HUES48 (cell line): ENCODE results near the gene NOC4L.

ENCODE experiments used
- H3K27ac ChIP-seq: one replicate; pipeline ENCODE4 v1.7.0; 2013; ENCODE audit warnings: low read depth, low read length, inconsistent platforms
- H3K27me3 ChIP-seq: 2 replicates; pipeline ENCODE4 v1.6.1; 2013; ENCODE audit warnings: mild to moderate bottlenecking, low read length; ENCODE audit not compliant: control insufficient read depth, insufficient read depth
- H3K36me3 ChIP-seq: 2 replicates; pipeline ENCODE4 v1.6.1; 2013; ENCODE audit warnings: low read length; ENCODE audit not compliant: control insufficient read depth, insufficient read depth
- H3K4me1 ChIP-seq: 2 replicates; pipeline ENCODE4 v1.6.1; 2013; ENCODE audit warnings: mild to moderate bottlenecking, low read length; ENCODE audit not compliant: control insufficient read depth, insufficient read depth
- H3K4me3 ChIP-seq: 2 replicates; pipeline ENCODE4 v1.5.1; 2013; ENCODE audit warnings: mild to moderate bottlenecking, low read depth, low read length
- H3K9ac ChIP-seq: 2 replicates; pipeline ENCODE4 v1.6.1; 2013; ENCODE audit warnings: mild to moderate bottlenecking, low read depth, low read length, moderate library complexity
- H3K9me3 ChIP-seq: 2 replicates; pipeline ENCODE4 v1.6.1; 2013; ENCODE audit warnings: low read length; ENCODE audit not compliant: control insufficient read depth, insufficient read depth

Gene NOC4L

GRCh38 chr12:132109741-132110140 is 34.5 kb upstream of the NOC4L start:
- Histone ChIP-seq H3K27me3 (no peaks in the 10 kb centered on the region), H3K4me3 (no peak overlapping the region), H3K36me3 (peaks cover 45% of the 10 kb centered on the region), H3K9ac (no peak overlapping the region), H3K27ac (no peak overlapping the region), H3K4me1 (no peaks in the 10 kb centered on the region), H3K9me3 (no peaks in the 10 kb centered on the region)

- H3K36me3 ChIP-seq, result peaks cover 47% of the 10 kb centered on the region
- H3K27ac ChIP-seq, result no peak overlapping the region
- H3K4me1 ChIP-seq, result no peaks in the 10 kb centered on the region
Measured at GRCh38 chr12:132110677-132111076, 33.6 kb upstream of the NOC4L start.

GRCh38 chr12:132111654-132112304 is 32.5 kb upstream of the NOC4L start:
- H3K9me3 ChIP-seq, result no peaks in the 10 kb centered on the region
- H3K27ac ChIP-seq, result no peak overlapping the region
- no peaks in the 10 kb centered on the region for H3K27me3 ChIP-seq
- peaks cover 52% of the 10 kb centered on the region for H3K36me3 ChIP-seq
- H3K4me1 ChIP-seq, result no peaks in the 10 kb centered on the region
- H3K9ac ChIP-seq, result no peak overlapping the region
- no peak overlapping the region for H3K4me3 ChIP-seq

More at GRCh38 chr12:132110677-132111076, 33.6 kb upstream of the NOC4L start:
- no peaks in the 10 kb centered on the region for H3K9me3 ChIP-seq
- no peak overlapping the region for H3K9ac ChIP-seq
- no peaks in the 10 kb centered on the region for H3K27me3 ChIP-seq
- no peak overlapping the region for H3K4me3 ChIP-seq

- Histone ChIP-seq H3K36me3 (peaks cover 53% of the 10 kb centered on the region), H3K27ac (no peak overlapping the region)
Measured at GRCh38 chr12:132114667-132115066, 29.6 kb upstream of the NOC4L start.

GRCh38 chr12:132115500-132115899 is 28.8 kb upstream of the NOC4L start:
- H3K36me3 ChIP-seq, result peaks cover 51% of the 10 kb centered on the region
- no peak overlapping the region for H3K9ac ChIP-seq
- H3K27me3 ChIP-seq, result no peaks in the 10 kb centered on the region
- no peaks in the 10 kb centered on the region for H3K9me3 ChIP-seq
- no peaks in the 10 kb centered on the region for H3K4me1 ChIP-seq
- no peak overlapping the region for H3K4me3 ChIP-seq
- no peak overlapping the region for H3K27ac ChIP-seq

More at GRCh38 chr12:132114667-132115066, 29.6 kb upstream of the NOC4L start:
- H3K9me3 ChIP-seq, result no peaks in the 10 kb centered on the region
- no peak overlapping the region for H3K4me3 ChIP-seq
- H3K4me1 ChIP-seq, result no peaks in the 10 kb centered on the region
- no peaks in the 10 kb centered on the region for H3K27me3 ChIP-seq
- no peak overlapping the region for H3K9ac ChIP-seq

- H3K4me1 ChIP-seq, result no peaks in the 10 kb centered on the region
- no peaks in the 10 kb centered on the region for H3K27me3 ChIP-seq
- peaks cover 53% of the 10 kb centered on the region for H3K36me3 ChIP-seq
- H3K27ac ChIP-seq, result no peak overlapping the region
- no peak overlapping the region for H3K9ac ChIP-seq
- H3K9me3 ChIP-seq, result no peaks in the 10 kb centered on the region
- no peak overlapping the region for H3K4me3 ChIP-seq
Measured at GRCh38 chr12:132116709-132117557, 27.3 kb upstream of the NOC4L start.

- H3K4me3 ChIP-seq, result no peak overlapping the region
- no peaks in the 10 kb centered on the region for H3K27me3 ChIP-seq
- H3K36me3 ChIP-seq, result peaks cover 57% of the 10 kb centered on the region
- H3K9ac ChIP-seq, result no peak overlapping the region
- H3K4me1 ChIP-seq, result no peaks in the 10 kb centered on the region
- no peaks in the 10 kb centered on the region for H3K9me3 ChIP-seq
- H3K27ac ChIP-seq, result no peak overlapping the region
Measured at GRCh38 chr12:132117558-132117875, 26.7 kb upstream of the NOC4L start.

- Histone ChIP-seq H3K27me3 (no peaks in the 10 kb centered on the region), H3K4me1 (no peaks in the 10 kb centered on the region), H3K4me3 (no peak overlapping the region), H3K36me3 (peaks cover 61% of the 10 kb centered on the region), H3K27ac (no peak overlapping the region), H3K9ac (no peak overlapping the region), H3K9me3 (no peaks in the 10 kb centered on the region)
Measured at GRCh38 chr12:132118876-132119275, 25.4 kb upstream of the NOC4L start.

GRCh38 chr12:132121283-132121682 is 23.0 kb upstream of the NOC4L start:
- Histone ChIP-seq H3K4me3 (no peak overlapping the region), H3K27ac (no peak overlapping the region), H3K4me1 (no peaks in the 10 kb centered on the region), H3K9ac (no peak overlapping the region), H3K27me3 (no peaks in the 10 kb centered on the region), H3K36me3 (peaks cover 55% of the 10 kb centered on the region), H3K9me3 (no peaks in the 10 kb centered on the region)

GRCh38 chr12:132123970-132124765 is 20.1 kb upstream of the NOC4L start:
- H3K4me3 ChIP-seq, result no peak overlapping the region
- no peaks in the 10 kb centered on the region for H3K27me3 ChIP-seq
- H3K9me3 ChIP-seq, result peaks cover 21% of the 10 kb centered on the region
- no peak overlapping the region for H3K9ac ChIP-seq
- no peaks in the 10 kb centered on the region for H3K4me1 ChIP-seq
- peaks cover 68% of the 10 kb centered on the region for H3K36me3 ChIP-seq
- no peak overlapping the region for H3K27ac ChIP-seq
